Neural cell (in vitro differentiated cells): ENCODE data around the gene RAB3A. TPM values are rescaled to one million over a fixed set of nuclear protein-coding genes. Genes with fewer than 3 reads are reported as not detected.

ENCODE experiments used
- H2AFZ ChIP-seq: fragments of 200-600, 300-800 bp; sonication (generic), shearing (Covaris generic); 2 replicates; pipeline ENCODE4 v1.6.0; 2014; ENCODE audit warnings: low read depth, mild to moderate bottlenecking, antibody characterized with exemption, low read length, moderate library complexity
- H3F3A ChIP-seq: fragments of 200-600 bp; shearing (Covaris generic); 2 replicates; pipeline ENCODE4 v1.6.1; 2016; ENCODE audit warnings: mild to moderate bottlenecking, moderate library complexity, mixed read lengths, antibody characterized with exemption, low read length; ENCODE audit not compliant: insufficient read depth, poor library complexity, severe bottlenecking
- H3K27ac ChIP-seq: fragments of 200-600, 300-800 bp; sonication (generic), shearing (Covaris generic); 2 replicates; pipeline ENCODE4 v1.5.1; 2014; ENCODE audit warnings: mild to moderate bottlenecking, low read length, moderate library complexity
- H3K27me3 ChIP-seq: fragments of 300-800, 200-600 bp; sonication (generic), shearing (Covaris generic); 2 replicates; pipeline ENCODE4 v1.6.0; 2014; ENCODE audit warnings: mild to moderate bottlenecking, low read depth, low read length, moderate library complexity; ENCODE audit not compliant: insufficient read depth
- H3K36me3 ChIP-seq: fragments of 300-800, 200-600 bp; sonication (generic), shearing (Covaris generic); 2 replicates; pipeline ENCODE4 v1.5.1; 2014; ENCODE audit warnings: mild to moderate bottlenecking, antibody characterized with exemption, low read length, moderate library complexity; ENCODE audit not compliant: insufficient read depth
- H3K4me2 ChIP-seq: fragments of 300-800, 200-600 bp; sonication (generic), shearing (Covaris generic); 2 replicates; pipeline ENCODE4 v1.6.0; 2014; ENCODE audit warnings: mild to moderate bottlenecking, low read length
- H3K4me3 ChIP-seq: fragments of 300-800, 200-600 bp; sonication (generic), shearing (Covaris generic); 2 replicates; pipeline ENCODE4 v1.5.1; 2014; ENCODE audit warnings: mild to moderate bottlenecking, low read length, moderate library complexity
- H3K79me2 ChIP-seq: fragments of 200-600 bp; shearing (Covaris generic); replicated peaks from 2 replicates; pipeline ENCODE4 v1.6.0; 2014; ENCODE audit warnings: mild to moderate bottlenecking, low read length, moderate library complexity; ENCODE audit not compliant: insufficient read depth
- H3K9ac ChIP-seq: fragments of 300-800, 200-600 bp; sonication (generic), shearing (Covaris generic); 2 replicates; pipeline ENCODE4 v1.6.1; 2016; ENCODE audit warnings: mild to moderate bottlenecking, low read length, mixed read lengths
- H3K9me2 ChIP-seq: fragments of 200-600 bp; shearing (Covaris generic); 2 replicates; pipeline ENCODE4 v1.6.1; 2016; ENCODE audit warnings: mild to moderate bottlenecking, low read length, mixed read lengths; ENCODE audit not compliant: insufficient read depth
- H3K9me3 ChIP-seq: fragments of 200-600, 300-800 bp; sonication (generic), shearing (Covaris generic); 2 replicates; pipeline ENCODE4 v1.6.1; 2016; ENCODE audit warnings: mild to moderate bottlenecking, mixed run types, low read length, moderate library complexity, mixed read lengths
- H4K20me1 ChIP-seq: fragments of 200-600 bp; shearing (Covaris generic); 2 replicates; pipeline ENCODE4 v1.6.1; 2016; ENCODE audit warnings: mild to moderate bottlenecking, mixed run types; ENCODE audit not compliant: insufficient read depth
- MXI1 ChIP-seq: fragments of 450-650 bp; conservative IDR thresholded peaks from 2 replicates; pipeline ENCODE4 v1.6.1; 2014; ENCODE audit warnings: antibody characterized with exemption, mild to moderate bottlenecking; ENCODE audit not compliant: poor library complexity, severe bottlenecking
- RAD21 ChIP-seq: fragments of 450-650 bp; conservative IDR thresholded peaks from 2 replicates; pipeline ENCODE4 v1.6.1; 2014; ENCODE audit warnings: antibody characterized with exemption, mild to moderate bottlenecking, moderate library complexity
- SMC3 ChIP-seq: fragments of 450-650 bp; conservative IDR thresholded peaks from 2 replicates; pipeline ENCODE4 v1.6.1; 2014; ENCODE audit warnings: antibody characterized with exemption, mild to moderate bottlenecking, moderate library complexity; ENCODE audit not compliant: poor library complexity
- polyA plus RNA-seq: library from polyadenylated mRNA; depleted of rRNA; stranded (reverse); fragments of >200 nt; gene quantifications from 2 replicates; pipeline ENCODE4 v1.2.3, GENCODE V29; 2014
- TF ChIP-seq, protein P1 (sequence below): fragments of 450-650 bp; IDR thresholded peaks from 2 replicates; pipeline ENCODE4 v1.5.1; 2014; ENCODE audit warnings: antibody characterized with exemption, mild to moderate bottlenecking, moderate library complexity; ENCODE audit not compliant: poor library complexity, severe bottlenecking
- TF ChIP-seq, protein P2 (sequence below): IDR thresholded peaks from 2 replicates; pipeline ENCODE4 v1.6.1; 2012; ENCODE audit warnings: borderline replicate concordance

Gene RAB3A
- polyA plus RNA-seq, 1 donor from 2014 or later = 32.3 TPM

DNA sequence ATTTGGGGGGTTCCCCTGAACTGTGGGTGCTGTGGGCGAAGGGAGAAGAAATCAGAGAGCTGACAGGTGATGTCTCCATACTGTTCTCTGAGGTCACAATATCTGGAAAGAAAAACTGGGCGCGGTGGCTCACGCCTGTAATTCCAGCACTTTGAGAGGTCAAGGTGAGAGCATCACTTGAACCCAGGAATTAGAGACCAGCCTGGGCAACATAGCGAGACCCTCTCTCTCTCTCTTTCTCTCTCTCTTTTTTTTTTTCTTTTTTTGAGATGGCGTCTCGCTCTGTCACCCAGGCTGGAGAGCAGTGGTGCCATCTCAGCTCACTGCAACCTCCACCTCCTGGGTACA, 48.5 kb upstream of the RAB3A start:
- no peaks in the 10 kb centered on the region for H4K20me1 ChIP-seq
- no peak overlapping the region for H3K4me3 ChIP-seq
- H3K27ac ChIP-seq = no peak overlapping the region
- H2AFZ ChIP-seq = no peak overlapping the region
- no peaks in the 10 kb centered on the region for H3K9me2 ChIP-seq
- H3K36me3 ChIP-seq = no peaks in the 10 kb centered on the region
- peaks cover 15% of the 10 kb centered on the region for H3K27me3 ChIP-seq
- H3K4me2 ChIP-seq = no peak overlapping the region
- no peaks in the 10 kb centered on the region for H3K9me3 ChIP-seq
- H3K79me2 ChIP-seq = no peaks in the 10 kb centered on the region
- TF ChIP-seq, protein P1, sequence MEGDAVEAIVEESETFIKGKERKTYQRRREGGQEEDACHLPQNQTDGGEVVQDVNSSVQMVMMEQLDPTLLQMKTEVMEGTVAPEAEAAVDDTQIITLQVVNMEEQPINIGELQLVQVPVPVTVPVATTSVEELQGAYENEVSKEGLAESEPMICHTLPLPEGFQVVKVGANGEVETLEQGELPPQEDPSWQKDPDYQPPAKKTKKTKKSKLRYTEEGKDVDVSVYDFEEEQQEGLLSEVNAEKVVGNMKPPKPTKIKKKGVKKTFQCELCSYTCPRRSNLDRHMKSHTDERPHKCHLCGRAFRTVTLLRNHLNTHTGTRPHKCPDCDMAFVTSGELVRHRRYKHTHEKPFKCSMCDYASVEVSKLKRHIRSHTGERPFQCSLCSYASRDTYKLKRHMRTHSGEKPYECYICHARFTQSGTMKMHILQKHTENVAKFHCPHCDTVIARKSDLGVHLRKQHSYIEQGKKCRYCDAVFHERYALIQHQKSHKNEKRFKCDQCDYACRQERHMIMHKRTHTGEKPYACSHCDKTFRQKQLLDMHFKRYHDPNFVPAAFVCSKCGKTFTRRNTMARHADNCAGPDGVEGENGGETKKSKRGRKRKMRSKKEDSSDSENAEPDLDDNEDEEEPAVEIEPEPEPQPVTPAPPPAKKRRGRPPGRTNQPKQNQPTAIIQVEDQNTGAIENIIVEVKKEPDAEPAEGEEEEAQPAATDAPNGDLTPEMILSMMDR = no peak
- no peak for TF ChIP-seq SMC3
- TF ChIP-seq RAD21 = no peak
- TF ChIP-seq, protein P2, sequence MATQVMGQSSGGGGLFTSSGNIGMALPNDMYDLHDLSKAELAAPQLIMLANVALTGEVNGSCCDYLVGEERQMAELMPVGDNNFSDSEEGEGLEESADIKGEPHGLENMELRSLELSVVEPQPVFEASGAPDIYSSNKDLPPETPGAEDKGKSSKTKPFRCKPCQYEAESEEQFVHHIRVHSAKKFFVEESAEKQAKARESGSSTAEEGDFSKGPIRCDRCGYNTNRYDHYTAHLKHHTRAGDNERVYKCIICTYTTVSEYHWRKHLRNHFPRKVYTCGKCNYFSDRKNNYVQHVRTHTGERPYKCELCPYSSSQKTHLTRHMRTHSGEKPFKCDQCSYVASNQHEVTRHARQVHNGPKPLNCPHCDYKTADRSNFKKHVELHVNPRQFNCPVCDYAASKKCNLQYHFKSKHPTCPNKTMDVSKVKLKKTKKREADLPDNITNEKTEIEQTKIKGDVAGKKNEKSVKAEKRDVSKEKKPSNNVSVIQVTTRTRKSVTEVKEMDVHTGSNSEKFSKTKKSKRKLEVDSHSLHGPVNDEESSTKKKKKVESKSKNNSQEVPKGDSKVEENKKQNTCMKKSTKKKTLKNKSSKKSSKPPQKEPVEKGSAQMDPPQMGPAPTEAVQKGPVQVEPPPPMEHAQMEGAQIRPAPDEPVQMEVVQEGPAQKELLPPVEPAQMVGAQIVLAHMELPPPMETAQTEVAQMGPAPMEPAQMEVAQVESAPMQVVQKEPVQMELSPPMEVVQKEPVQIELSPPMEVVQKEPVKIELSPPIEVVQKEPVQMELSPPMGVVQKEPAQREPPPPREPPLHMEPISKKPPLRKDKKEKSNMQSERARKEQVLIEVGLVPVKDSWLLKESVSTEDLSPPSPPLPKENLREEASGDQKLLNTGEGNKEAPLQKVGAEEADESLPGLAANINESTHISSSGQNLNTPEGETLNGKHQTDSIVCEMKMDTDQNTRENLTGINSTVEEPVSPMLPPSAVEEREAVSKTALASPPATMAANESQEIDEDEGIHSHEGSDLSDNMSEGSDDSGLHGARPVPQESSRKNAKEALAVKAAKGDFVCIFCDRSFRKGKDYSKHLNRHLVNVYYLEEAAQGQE = no peak
- H3F3A ChIP-seq = no peaks in the 10 kb centered on the region
- H3K9ac ChIP-seq = no peak overlapping the region

DNA sequence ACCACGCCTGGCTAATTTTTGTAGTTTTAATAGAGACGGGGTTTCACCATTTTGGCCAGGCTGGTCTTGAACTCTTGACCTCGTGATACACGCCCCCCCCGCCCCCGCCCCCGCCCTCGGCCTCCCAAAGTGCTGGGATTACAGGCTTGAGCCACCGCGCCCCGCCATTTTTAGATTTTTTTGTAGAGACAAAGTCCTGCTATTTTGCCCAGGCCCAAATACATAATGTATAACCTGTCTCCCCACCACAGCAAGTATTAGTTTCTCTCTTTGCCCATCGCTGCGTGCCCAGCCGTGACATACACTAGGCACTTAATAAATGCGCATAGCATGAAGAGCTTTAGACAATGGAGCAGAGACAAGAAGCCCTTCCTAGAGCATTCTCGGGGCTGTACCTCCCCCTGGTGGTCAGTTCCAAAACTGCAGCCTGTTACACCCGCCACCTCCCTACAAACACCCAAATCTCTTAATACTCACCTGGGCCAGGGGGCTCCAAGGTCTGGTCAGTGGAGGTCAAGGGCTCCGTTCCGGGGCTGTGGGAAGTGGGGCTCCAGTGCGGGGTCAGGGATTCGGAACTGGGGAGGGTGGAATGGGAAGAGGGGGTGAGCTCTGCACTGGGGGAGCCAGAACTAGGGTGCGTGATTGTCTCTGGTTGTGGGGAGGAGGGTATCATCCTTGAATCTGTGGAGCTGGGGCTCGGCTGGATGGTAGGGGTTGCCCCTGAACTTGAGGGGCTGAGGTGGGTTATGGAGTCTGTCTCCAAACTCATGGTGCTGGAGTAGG, 47.9 kb upstream of the RAB3A start:
- Histone ChIP-seq H3K27me3 (peaks cover 15% of the 10 kb centered on the region), H3K4me3 (no peak overlapping the region), H2AFZ (no peak overlapping the region)

More for the DNA sequence above, 47.9 kb upstream of the RAB3A start:
- H3F3A ChIP-seq = no peaks in the 10 kb centered on the region
- H3K36me3 ChIP-seq = no peaks in the 10 kb centered on the region
- no peaks in the 10 kb centered on the region for H3K79me2 ChIP-seq
- H3K9ac ChIP-seq = peak overlapping the region; percentile 22
- H4K20me1 ChIP-seq = no peaks in the 10 kb centered on the region
- no peak overlapping the region for H3K4me2 ChIP-seq
- H3K9me3 ChIP-seq = no peaks in the 10 kb centered on the region
- TF ChIP-seq, protein P1 = peak; percentile 97
- TF ChIP-seq SMC3 (peak; percentile 96), RAD21 (peak; percentile 97), MXI1 (no peak)
- H3K9me2 ChIP-seq = no peaks in the 10 kb centered on the region
- H3K27ac ChIP-seq = no peak overlapping the region
